ENCODE results near the gene PELO. TPM values are rescaled to one million over a fixed set of nuclear protein-coding genes. Genes with fewer than 3 reads are reported as not detected.

Gene PELO
- total RNA-seq, 8 experiments from 2014 or later = 8.5 to 42.3 (median 15.8) TPM

DNA sequence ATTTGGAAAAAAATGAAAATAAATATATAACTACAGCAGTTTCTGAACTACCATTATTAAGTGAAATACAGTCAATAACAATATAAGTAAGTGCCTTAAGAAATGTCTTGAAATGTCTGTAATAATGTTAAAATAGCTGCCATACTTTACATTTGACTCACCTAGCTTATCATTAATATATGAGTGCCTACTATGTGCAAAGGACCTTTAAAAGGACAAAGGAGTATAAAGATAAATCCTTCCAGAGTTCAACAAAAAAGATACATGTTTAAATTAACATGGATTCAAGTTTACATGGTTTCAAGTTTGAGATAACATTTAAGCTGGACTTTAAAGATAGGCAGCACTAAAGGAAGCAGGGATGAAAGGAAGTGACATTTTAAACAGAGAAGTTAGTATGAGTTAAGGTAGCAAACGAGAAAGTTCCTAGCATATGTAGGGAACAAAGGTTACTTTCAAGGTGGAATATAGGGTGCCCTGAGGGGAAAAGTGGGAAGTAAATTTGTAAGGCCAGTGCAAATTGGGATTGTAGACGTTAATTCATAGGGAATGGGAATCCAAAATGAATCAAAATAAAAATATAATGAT, 8.9 kb downstream of the PELO start:
- in situ Hi-C loops (cut with MboI; ENCODE audit: low pct_unique_long_range_greater_than_20kb in 2 of 9, low sequenced_read_pairs in 9 of 9, unreplicated experiment in 9 of 9) = loop anchor here in 1 of 9 experiments (25.0 kb wide), 1 partner anchor 109 kb away; no protein-coding TSS in a partner anchor
- Histone ChIP-seq H3K27ac (no peak overlapping the region), H3K4me1 (replicated peaks in 1 of 2) (no peaks in the 10 kb centered on the region), H3K4me3 (no peak overlapping the region)
- WGBS, 10 experiments = 50 to 100% (median 81%) methylated on average over 1 to 2 of the region's 2 CpGs
- ATAC-seq (replicated peaks in 6 of 8) = no peak

GRCh38 chr5:52798938-52799337, 11.2 kb downstream of the PELO start:
- H3K27ac ChIP-seq = no peak overlapping the region
- 0 to 45% (median 8%) methylated on average over 1 to 3 of the region's 3 CpGs; no CpG with 5 or more reads in 1 of the 10 experiments for WGBS, 10 experiments
- H3K4me3 ChIP-seq = peak overlapping the region; percentile 56 to 65 (median 61)
- ATAC-seq (replicated peaks in 6 of 8) = no peak
- peaks cover 4 to 16% of the 10 kb centered on the region in 2 donors for H3K4me1 ChIP-seq (replicated peaks in 1 of 2)
- in situ Hi-C loops (cut with MboI; ENCODE audit: low pct_unique_long_range_greater_than_20kb in 2 of 9, low sequenced_read_pairs in 9 of 9, unreplicated experiment in 9 of 9) = loop anchor here in 1 of 9 experiments (25.0 kb wide), 1 partner anchor 112 kb away; no protein-coding TSS in a partner anchor

GRCh38 chr5:52799358-52799982, 11.8 kb downstream of the PELO start:
- 0 to 2% (median 1%) methylated on average over 1 to 19 of the region's 19 CpGs; no CpG with 5 or more reads in 1 of the 10 experiments for WGBS, 10 experiments
- H3K4me1 ChIP-seq (replicated peaks in 1 of 2) = peaks cover 4 to 20% of the 10 kb centered on the region in 2 donors
- peak overlapping the region; percentile 56 to 65 (median 61) for H3K4me3 ChIP-seq
- ATAC-seq (replicated peaks in 6 of 8) = peak; percentile 15 to 48 (median 20)
- H3K27ac ChIP-seq = no peak overlapping the region
- in situ Hi-C loops (cut with MboI; ENCODE audit: low pct_unique_long_range_greater_than_20kb in 2 of 9, low sequenced_read_pairs in 9 of 9, unreplicated experiment in 9 of 9) = loop anchor here in 1 of 9 experiments (25.0 kb wide), 1 partner anchor 112 kb away; no protein-coding TSS in a partner anchor

- peaks cover 4 to 21% of the 10 kb centered on the region in 2 donors for H3K4me1 ChIP-seq (replicated peaks in 1 of 2)
- H3K27ac ChIP-seq = peak overlapping the region; percentile 80 to 83
- ATAC-seq (replicated peaks in 6 of 8) = peak; percentile 62 to 91 (median 87)
- peak overlapping the region; percentile 56 to 65 (median 61) for H3K4me3 ChIP-seq
- 0 to 1% methylated on average over 12 to 13 of the region's 34 CpGs; no CpG with 5 or more reads in 8 of the 10 experiments for WGBS, 10 experiments
- in situ Hi-C loops (cut with MboI; ENCODE audit: low pct_unique_long_range_greater_than_20kb in 2 of 9, low sequenced_read_pairs in 9 of 9, unreplicated experiment in 9 of 9) = loop anchor here in 1 of 9 experiments (25.0 kb wide), 1 partner anchor 113 kb away; no protein-coding TSS in a partner anchor
These were observed 12.3 kb downstream of the PELO start for GRCh38 chr5:52799983-52800393.

DNA sequence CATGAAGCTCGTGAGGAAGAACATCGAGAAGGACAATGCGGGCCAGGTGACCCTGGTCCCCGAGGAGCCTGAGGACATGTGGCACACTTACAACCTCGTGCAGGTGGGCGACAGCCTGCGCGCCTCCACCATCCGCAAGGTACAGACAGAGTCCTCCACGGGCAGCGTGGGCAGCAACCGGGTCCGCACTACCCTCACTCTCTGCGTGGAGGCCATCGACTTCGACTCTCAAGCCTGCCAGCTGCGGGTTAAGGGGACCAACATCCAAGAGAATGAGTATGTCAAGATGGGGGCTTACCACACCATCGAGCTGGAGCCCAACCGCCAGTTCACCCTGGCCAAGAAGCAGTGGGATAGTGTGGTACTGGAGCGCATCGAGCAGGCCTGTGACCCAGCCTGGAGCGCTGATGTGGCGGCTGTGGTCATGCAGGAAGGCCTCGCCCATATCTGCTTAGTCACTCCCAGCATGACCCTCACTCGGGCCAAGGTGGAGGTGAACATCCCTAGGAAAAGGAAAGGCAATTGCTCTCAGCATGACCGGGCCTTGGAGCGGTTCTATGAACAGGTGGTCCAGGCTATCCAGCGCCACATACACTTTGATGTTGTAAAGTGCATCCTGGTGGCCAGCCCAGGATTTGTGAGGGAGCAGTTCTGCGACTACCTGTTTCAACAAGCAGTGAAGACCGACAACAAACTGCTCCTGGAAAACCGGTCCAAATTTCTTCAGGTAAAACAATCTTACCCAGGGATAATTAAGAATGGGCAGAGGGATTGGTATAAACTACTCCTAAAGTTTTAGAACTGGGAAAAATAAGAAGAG, 12.9 kb downstream of the PELO start:
- in situ Hi-C loops (cut with MboI; ENCODE audit: low pct_unique_long_range_greater_than_20kb in 2 of 9, low sequenced_read_pairs in 9 of 9, unreplicated experiment in 9 of 9) = no loop called here
- Histone ChIP-seq H3K27ac (peak overlapping the region; percentile 80 to 83), H3K4me3 (peak overlapping the region; percentile 56 to 65 (median 61)), H3K4me1 (replicated peaks in 1 of 2) (peaks cover 4 to 21% of the 10 kb centered on the region in 2 donors)
- WGBS, 10 experiments = 0 to 27% (median 2%) methylated on average over 1 to 14 of the region's 31 CpGs; no CpG with 5 or more reads in 1 of the 10 experiments
- peak; percentile 43 to 66 (median 63) for ATAC-seq (replicated peaks in 6 of 8)

- 0 to 93% (median 13%) methylated on average over 2 to 8 of the region's 8 CpGs; no CpG with 5 or more reads in 1 of the 10 experiments for WGBS, 10 experiments
- no peak for ATAC-seq (replicated peaks in 6 of 8)
- peak overlapping the region; percentile 56 to 65 (median 61) for H3K4me3 ChIP-seq
- in situ Hi-C loops (cut with MboI; ENCODE audit: low pct_unique_long_range_greater_than_20kb in 2 of 9, low sequenced_read_pairs in 9 of 9, unreplicated experiment in 9 of 9) = no loop called here
- peaks cover 4 to 21% of the 10 kb centered on the region in 2 donors for H3K4me1 ChIP-seq (replicated peaks in 1 of 2)
- no peak overlapping the region for H3K27ac ChIP-seq
These were observed 13.6 kb downstream of the PELO start for GRCh38 chr5:52801329-52801728.

- Histone ChIP-seq H3K27ac (no peak overlapping the region), H3K4me3 (peak overlapping the region; percentile 56 to 65 (median 61)), H3K4me1 (replicated peaks in 1 of 2) (peaks cover 4 to 21% of the 10 kb centered on the region in 2 donors)
- no peak for ATAC-seq (replicated peaks in 6 of 8)
- in situ Hi-C loops (cut with MboI; ENCODE audit: low pct_unique_long_range_greater_than_20kb in 2 of 9, low sequenced_read_pairs in 9 of 9, unreplicated experiment in 9 of 9) = no loop called here
- WGBS, 10 experiments = 0 to 86% (median 73%) methylated on average over 1 to 2 of the region's 2 CpGs
These were observed 14.7 kb downstream of the PELO start for GRCh38 chr5:52802272-52802973.

DNA sequence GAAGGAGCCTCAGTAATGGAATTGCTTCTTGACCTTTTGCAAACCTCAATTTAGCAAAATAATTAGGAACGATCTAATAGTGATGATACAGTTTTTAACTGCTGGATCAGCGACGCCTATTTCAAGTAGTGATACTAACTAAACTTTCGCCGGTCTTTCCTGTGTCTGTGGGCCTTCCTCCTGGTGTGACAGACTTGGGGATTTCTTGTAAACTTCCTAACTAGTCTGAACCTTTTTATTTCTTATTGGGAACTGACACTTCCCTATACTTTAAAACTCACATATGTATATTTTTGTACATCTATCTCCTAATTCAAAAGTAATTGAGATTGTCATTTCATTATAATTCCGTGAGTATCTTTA, 15.2 kb downstream of the PELO start:
- WGBS, 10 experiments = 61 to 90% (median 73%) methylated on average over 1 to 6 of the region's 6 CpGs
- peak overlapping the region in 4 of 5 donors; percentile 60 to 65 (median 61) for H3K4me3 ChIP-seq

GRCh38 chr5:52804387-52804791, 16.7 kb downstream of the PELO start:
- 25 to 93% (median 80%) methylated on average over 1 to 2 of the region's 2 CpGs for WGBS, 10 experiments
- peaks cover 4 to 21% of the 10 kb centered on the region in 2 donors for H3K4me1 ChIP-seq (replicated peaks in 1 of 2)
- no peak for ATAC-seq (replicated peaks in 6 of 8)
- H3K27ac ChIP-seq = no peak overlapping the region
- in situ Hi-C loops (cut with MboI; ENCODE audit: low pct_unique_long_range_greater_than_20kb in 2 of 9, low sequenced_read_pairs in 9 of 9, unreplicated experiment in 9 of 9) = no loop called here
- no peak overlapping the region for H3K4me3 ChIP-seq

More for the DNA sequence above, 15.2 kb downstream of the PELO start:
- ATAC-seq (replicated peaks in 6 of 8) = no peak
- no peak overlapping the region for H3K27ac ChIP-seq
- peaks cover 4 to 21% of the 10 kb centered on the region in 2 donors for H3K4me1 ChIP-seq (replicated peaks in 1 of 2)
- in situ Hi-C loops (cut with MboI; ENCODE audit: low pct_unique_long_range_greater_than_20kb in 2 of 9, low sequenced_read_pairs in 9 of 9, unreplicated experiment in 9 of 9) = no loop called here

- in situ Hi-C loops (cut with MboI; ENCODE audit: low pct_unique_long_range_greater_than_20kb in 2 of 9, low sequenced_read_pairs in 9 of 9, unreplicated experiment in 9 of 9) = no loop called here
- no peak overlapping the region for H3K4me3 ChIP-seq
- no peak overlapping the region for H3K27ac ChIP-seq
- WGBS, 10 experiments = 20 to 100% (median 84%) methylated on average over 1 to 2 of the region's 2 CpGs
- H3K4me1 ChIP-seq (replicated peaks in 1 of 2) = peaks cover 4 to 21% of the 10 kb centered on the region in 2 donors
- no peak for ATAC-seq (replicated peaks in 6 of 8)
These were observed 17.3 kb downstream of the PELO start for GRCh38 chr5:52804981-52805380.

GRCh38 chr5:52805615-52806014, 17.9 kb downstream of the PELO start:
- 81 to 100% (median 94%) methylated on average over 1 to 2 of the region's 2 CpGs for WGBS, 10 experiments
- no peak for ATAC-seq (replicated peaks in 6 of 8)

DNA sequence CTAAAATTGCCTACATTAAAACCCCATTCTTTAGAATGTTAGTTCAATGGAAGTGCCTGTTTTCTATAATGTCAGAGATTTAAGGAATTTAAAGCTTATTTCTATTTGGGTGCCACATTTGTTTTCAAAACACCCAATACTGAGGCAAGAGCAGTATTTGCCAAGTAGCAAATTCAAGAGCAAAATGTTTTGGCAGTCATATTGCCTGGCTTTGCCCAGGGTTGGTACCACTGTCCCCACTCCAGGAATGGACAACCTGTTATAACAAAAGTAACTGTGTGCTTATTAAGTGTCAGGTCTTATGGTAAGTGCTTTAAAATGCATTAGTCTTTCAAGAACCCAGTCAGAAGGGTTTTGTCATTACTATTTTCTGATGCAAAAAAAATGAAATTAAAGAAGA, 19.3 kb downstream of the PELO start:
- H3K4me3 ChIP-seq = no peak overlapping the region
- peaks cover 4 to 21% of the 10 kb centered on the region in 2 donors for H3K4me1 ChIP-seq (replicated peaks in 1 of 2)
- no peak for ATAC-seq (replicated peaks in 6 of 8)
- in situ Hi-C loops (cut with MboI; ENCODE audit: low pct_unique_long_range_greater_than_20kb in 2 of 9, low sequenced_read_pairs in 9 of 9, unreplicated experiment in 9 of 9) = no loop called here
- H3K27ac ChIP-seq = no peak overlapping the region

More at GRCh38 chr5:52805615-52806014, 17.9 kb downstream of the PELO start:
- peaks cover 4 to 21% of the 10 kb centered on the region in 2 donors for H3K4me1 ChIP-seq (replicated peaks in 1 of 2)
- in situ Hi-C loops (cut with MboI; ENCODE audit: low pct_unique_long_range_greater_than_20kb in 2 of 9, low sequenced_read_pairs in 9 of 9, unreplicated experiment in 9 of 9) = no loop called here
- H3K4me3 ChIP-seq = no peak overlapping the region
- H3K27ac ChIP-seq = no peak overlapping the region
